Measurements from ENCODE around the gene NOXO1. TPM values are rescaled to one million over a fixed set of nuclear protein-coding genes. Genes with fewer than 3 reads are reported as not detected.
A peak's percentile ranks its signal among the peaks of the same experiment; 100 is the strongest.

The NOXO1 gene
- total and polyA plus RNA-seq, 10 of the 15 experiments (the other 5 are each of a cell fraction or from before 2014, with no cell fraction given), result 0.09 to 0.76 (median 0.26) TPM; not detected in 4

- CTCF ChIA-PET, result interaction anchor here (0.9 to 2.0 kb wide), 7 partner anchors 11 to 317 kb away, joined by 3 to 9 read pairs (median 5); no protein-coding TSS in a partner anchor
- no TSS peak for BruUV-seq (replicated peaks)
- Histone ChIP-seq H3K27ac (ENCODE audit: control insufficient read depth, insufficient read depth) (no peak overlapping the region), H3K9me3 (replicated peaks; ENCODE audit: control insufficient read depth, insufficient read depth, low read length) (no peaks in the 10 kb centered on the region), H3K36me3 (ENCODE audit: control insufficient read depth in 2 of 2, insufficient read depth in 2 of 2, low read length in 1 of 2) (peaks cover 0 to 5% of the 10 kb centered on the region in 2 experiments; a peak in 3 of 4 replicates), H3K27me3 (replicated peaks in 1 of 2; ENCODE audit: control insufficient read depth in 2 of 2, insufficient read depth in 2 of 2, low read length in 1 of 2) (no peaks in the 10 kb centered on the region), H2AFZ (ENCODE audit: control insufficient read depth, low read depth, low read length) (no peak overlapping the region), H3K4me1 (ENCODE audit: control insufficient read depth, insufficient read depth, low read length) (peaks cover 10% of the 10 kb centered on the region; the same call in 1 of the 2 replicates), H3K79me2 (ENCODE audit: control insufficient read depth, insufficient read depth, low read length) (peaks cover 18% of the 10 kb centered on the region), H3K9ac (ENCODE audit: control insufficient read depth, insufficient read depth, low read length) (no peak overlapping the region), H4K20me1 (ENCODE audit: control insufficient read depth, insufficient read depth) (no peaks in the 10 kb centered on the region), H3K4me2 (ENCODE audit: control insufficient read depth, insufficient read depth) (peak overlapping the region; percentile 42), H3K4me3 (no peak overlapping the region)
- intact Hi-C loops (cut with micrococcal nuclease; ENCODE audit: unreplicated experiment) (no loop called here), in situ Hi-C loops (cut with MboI) (no loop called here)
- 93% methylated on average over 23 of the region's 23 CpGs for WGBS (ENCODE audit: insufficient coverage, insufficient replicate concordance, low lambda C conversion rate, missing lambda C conversion rate)
- POLR2A ChIA-PET, result interaction anchor here (0.6 to 2.3 kb wide), 8 partner anchors 18 to 805 kb away, joined by 3 to 6 read pairs (median 4); partner anchors contain the start of gene RPS2
- DNase-seq (ENCODE audit: low read depth, low spot score) (no peak), FAIRE-seq (no peak), ATAC-seq (no peak)
- TF ChIP-seq ZNF24 (IDR thresholded peaks at IDR 0.05) (no peak), SRF (IDR thresholded peaks at IDR 0.05; ENCODE audit: low read depth in 2 of 2, low read length in 2 of 2) (no peak), BACH1 (IDR thresholded peaks at IDR 0.05; ENCODE audit: borderline replicate concordance) (no peak), GATAD2B (conservative IDR thresholded peaks at IDR 0.05; ENCODE audit: low read depth) (0 out of 2 replicates have a peak, but pooled peaks have one; percentile 14), MLLT1 (IDR thresholded peaks at IDR 0.05) (0 out of 2 replicates have a peak, but pooled peaks have one; percentile 19), ZNF622 (IDR thresholded peaks at IDR 0.05) (no peak), MTA3 (IDR thresholded peaks at IDR 0.05; ENCODE audit: borderline replicate concordance, low read length) (no peak), HDGF (IDR thresholded peaks at IDR 0.05) (no peak), ZBTB4 (CRISPR knock-in tag; IDR thresholded peaks at IDR 0.05) (no peak), NFIC (IDR thresholded peaks at IDR 0.05; ENCODE audit: low read depth, low read length) (no peak), RAD21 (IDR thresholded peaks at IDR 0.05; ENCODE audit: insufficient read depth, low read depth, low read length) (no peak), ZNF207 (IDR thresholded peaks at IDR 0.05; ENCODE audit: borderline replicate concordance) (no peak), EZH2 (IDR thresholded peaks at IDR 0.05; ENCODE audit: borderline replicate concordance, control insufficient read depth, low read depth, low read length) (no peak), HCFC1 (IDR thresholded peaks at IDR 0.05; ENCODE audit: low read length) (no peak), NR2F1 (conservative IDR thresholded peaks at IDR 0.05) (0 out of 2 replicates have a peak, but pooled peaks have one; percentile 27), PAX5 (IDR thresholded peaks at IDR 0.05; ENCODE audit: borderline replicate concordance, low read depth, low read length) (0 out of 2 replicates have a peak, but pooled peaks have one; percentile 15), LARP7 (IDR thresholded peaks at IDR 0.05) (no peak), NFYB (IDR thresholded peaks at IDR 0.05; ENCODE audit: insufficient read depth, low read depth, low read length) (no peak), POU2F2 (IDR thresholded peaks at IDR 0.05; ENCODE audit: borderline replicate concordance, low read depth, low read length) (peak; percentile 60; the same call in 1 of the 3 replicates)
- SMC1A ChIA-PET (ENCODE audit: uncharacterized antibody, unreplicated experiment), result no interaction called here
- RAD21 ChIA-PET (ENCODE audit: unreplicated experiment), result interaction anchor here (1.8 kb wide), 1 partner anchor 12 kb away, joined by 6 read pairs; no protein-coding TSS in a partner anchor
Observed at GRCh38 chr16:1940273-1941161, 40.8 kb downstream of the NOXO1 start.

Measured in GM12878 (cell line).